Gastroesophageal sphincter (tissue), 4 donors: ENCODE data around the gene MAPK8IP3. TPM values are rescaled to one million over a fixed set of nuclear protein-coding genes. Genes with fewer than 3 reads are reported as not detected.

ENCODE experiments used
- ATAC-seq: fragments of 150-250 bp; one replicate; pipeline ENCODE4 v1.9.1; 2016; ENCODE audit warnings: mild to moderate bottlenecking, moderate library complexity
- H3K27ac ChIP-seq, 4 donors: fragments of 200-600 bp; sonication (generic) in 3 of 4; 1 replicate in 3 of 4; 2 replicates in 1 of 4; pipeline ENCODE4 v1.5.1; 2016 to 2019
- H3K27me3 ChIP-seq: fragments of 200-600 bp; sonication (generic); one replicate; pipeline ENCODE4 v1.5.1; 2019
- H3K36me3 ChIP-seq, 2 donors: fragments of 200-600 bp; sonication (generic); one replicate each; pipeline ENCODE4 v1.5.1; 2019; ENCODE audit warnings: control low read depth in 1 of 2
- H3K4me1 ChIP-seq, 3 donors: fragments of 200-600 bp; sonication (generic); 1 replicate in 2 of 3; 2 replicates in 1 of 3; pipeline ENCODE4 v1.5.1; 2016 to 2019; ENCODE audit warnings: control low read depth in 2 of 3
- H3K4me3 ChIP-seq, 2 donors: fragments of 200-600 bp; sonication (generic); one replicate each; pipeline ENCODE4 v1.5.1; 2019; ENCODE audit warnings: mild to moderate bottlenecking in 1 of 2, moderate library complexity in 1 of 2
- H3K9me3 ChIP-seq, 3 donors: fragments of 200-600 bp; sonication (generic); one replicate each; pipeline ENCODE4 v1.5.1; 2017 to 2019; ENCODE audit warnings: control low read depth in 2 of 3
- CTCF ChIP-seq, 4 experiments: fragments of 200-600 bp in 2 of 4; fragments of 450-650 bp in 2 of 4; sonication (generic) in 1 of 4; IDR thresholded peaks; one replicate each; pipeline ENCODE4 v1.5.1; 2017 to 2019; ENCODE audit warnings: antibody characterized with exemption in 4 of 4, mild to moderate bottlenecking in 2 of 4, moderate library complexity in 2 of 4
- EP300 ChIP-seq: sonication (generic); formaldehyde crosslinking; IDR thresholded peaks from one replicate; pipeline ENCODE4 v1.6.1; 2017; ENCODE audit warnings: antibody characterized with exemption, mild to moderate bottlenecking
- POLR2A ChIP-seq, 2 donors: fragments of 450-650 bp; IDR thresholded peaks; one replicate each; pipeline ENCODE4 v1.6.1; 2017; ENCODE audit warnings: antibody characterized with exemption in 2 of 2, mild to moderate bottlenecking in 2 of 2, moderate library complexity in 1 of 2
- POLR2AphosphoS5 ChIP-seq: sonication (generic); formaldehyde crosslinking; IDR thresholded peaks from one replicate; pipeline ENCODE4 v1.6.1; 2017; ENCODE audit warnings: antibody characterized with exemption
- WGBS, 2 donors: methylation state at CpG; one replicate each; pipeline ENCODE4 v1.1.5; 2018; ENCODE audit warnings: low coverage in 1 of 2; 5-methylcytosine and 5-hydroxymethylcytosine counted together
- total RNA-seq, 4 donors: library from RNA; depleted of rRNA; stranded (reverse); fragments of >200 nt; gene quantifications; one replicate each; pipeline ENCODE4 v1.1.0, GENCODE V29; 2016

Gene MAPK8IP3
- total RNA-seq, 4 donors from 2014 or later, result 12.0 to 66.8 (median 33.1) TPM

- Histone ChIP-seq H3K36me3 (peaks cover 0 to 66% of the 10 kb centered on the region in 2 donors), H3K27me3 (no peaks in the 10 kb centered on the region), H3K27ac (no peak overlapping the region), H3K4me3 (no peak overlapping the region), H3K4me1 (peaks cover 0 to 3% (median 0%) of the 10 kb centered on the region in 3 donors), H3K9me3 (no peaks in the 10 kb centered on the region)
- no peak for TF ChIP-seq CTCF (IDR thresholded peaks at IDR 0.05)
- 83% methylated on average over 7 of the region's 10 CpGs; no CpG with 5 or more reads in 1 of the 2 donors for WGBS, 2 donors
- no peak for ATAC-seq
These were observed 101.6 kb downstream of the MAPK8IP3 start for GRCh38 chr16:1807626-1808025.

GRCh38 chr16:1808691-1809090, 102.7 kb downstream of the MAPK8IP3 start:
- Histone ChIP-seq H3K4me3 (no peak overlapping the region), H3K9me3 (no peaks in the 10 kb centered on the region), H3K27ac (no peak overlapping the region), H3K4me1 (peaks cover 0 to 10% (median 0%) of the 10 kb centered on the region in 3 donors), H3K36me3 (peaks cover 0 to 74% of the 10 kb centered on the region in 2 donors), H3K27me3 (no peaks in the 10 kb centered on the region)
- WGBS, 2 donors, result no CpG with 5 or more reads among the region's 18 CpGs
- ATAC-seq, result no peak
- TF ChIP-seq POLR2A (IDR thresholded peaks at IDR 0.05) (no peak), EP300 (no peak), POLR2AphosphoS5 (no peak), CTCF (IDR thresholded peaks at IDR 0.05) (no peak)

- TF ChIP-seq CTCF (IDR thresholded peaks at IDR 0.05) (no peak), POLR2A (IDR thresholded peaks at IDR 0.05) (no peak), EP300 (no peak), POLR2AphosphoS5 (no peak)
- WGBS, 2 donors, result 85% methylated on average over 5 of the region's 28 CpGs; no CpG with 5 or more reads in 1 of the 2 donors
- Histone ChIP-seq H3K27ac (no peak overlapping the region), H3K4me3 (no peak overlapping the region), H3K27me3 (no peaks in the 10 kb centered on the region), H3K36me3 (peaks cover 0 to 76% of the 10 kb centered on the region in 2 donors), H3K4me1 (peaks cover 0 to 10% (median 0%) of the 10 kb centered on the region in 3 donors), H3K9me3 (no peaks in the 10 kb centered on the region)
- no peak for ATAC-seq
These were observed 103.3 kb downstream of the MAPK8IP3 start for GRCh38 chr16:1809281-1809801.

- no peak overlapping the region for H3K4me3 ChIP-seq
- WGBS, 2 donors, result 94% methylated on average over 7 to 10 of the region's 16 CpGs
- no peak for ATAC-seq
- no peak for TF ChIP-seq POLR2AphosphoS5
- no peak for TF ChIP-seq CTCF (IDR thresholded peaks at IDR 0.05)
- TF ChIP-seq POLR2A (IDR thresholded peaks at IDR 0.05), result no peak
- no peak for TF ChIP-seq EP300
- no peaks in the 10 kb centered on the region for H3K27me3 ChIP-seq
- peaks cover 0 to 80% of the 10 kb centered on the region in 2 donors for H3K36me3 ChIP-seq
- peaks cover 0 to 10% (median 0%) of the 10 kb centered on the region in 3 donors for H3K4me1 ChIP-seq
- no peak overlapping the region for H3K27ac ChIP-seq
- H3K9me3 ChIP-seq, result no peaks in the 10 kb centered on the region
These were observed 104.1 kb downstream of the MAPK8IP3 start for GRCh38 chr16:1810106-1810505.

- Histone ChIP-seq H3K27ac (no peak overlapping the region), H3K27me3 (no peaks in the 10 kb centered on the region), H3K4me1 (peaks cover 0 to 10% (median 0%) of the 10 kb centered on the region in 3 donors), H3K4me3 (no peak overlapping the region), H3K9me3 (no peaks in the 10 kb centered on the region), H3K36me3 (peaks cover 0 to 82% of the 10 kb centered on the region in 2 donors)
- ATAC-seq, result no peak
- 96 to 100% methylated on average over 1 to 7 of the region's 16 CpGs for WGBS, 2 donors
- TF ChIP-seq EP300 (no peak), POLR2A (IDR thresholded peaks at IDR 0.05) (no peak), CTCF (IDR thresholded peaks at IDR 0.05) (no peak), POLR2AphosphoS5 (no peak)
These were observed 104.5 kb downstream of the MAPK8IP3 start for GRCh38 chr16:1810536-1810935.
